ENCODE results near the gene TAPBP.
"Not testable (repeated sequence)": the region's sequence is repeated elsewhere in the genome, so short reads cannot be mapped to it uniquely, and the experiment has no call there.

The TAPBP gene

GRCh38 chr6:33313709-33314514 is at the start of gene TAPBP:
TAPBP (minus strand) TSS chr6:33314078; CDS start chr6:33314041, 37 bp downstream.
- Histone ChIP-seq H3K9me3 (ENCODE audit: insufficient read depth, low read length) (no peaks in the 10 kb centered on the region), H3K9ac (ENCODE audit: insufficient read length, low read depth) (peak within 1 kb of the TSS; percentile 89), H3K4me1 (ENCODE audit: insufficient read depth, insufficient read length) (peaks cover 7% of the 10 kb centered on the region), H3K27me3 (ENCODE audit: insufficient read depth, insufficient read length) (no peaks in the 10 kb centered on the region), H3K4me3 (ENCODE audit: insufficient read length, low read depth) (peak within 1 kb of the TSS; percentile 68), H3K36me3 (ENCODE audit: insufficient read depth, insufficient read length, low read length) (peaks cover 21% of the 10 kb centered on the region)
- TF ChIP-seq SUZ12 (IDR thresholded peaks at IDR 0.05; ENCODE audit: extremely low read depth, insufficient read depth, insufficient read length) = no peak
- no peak for TF ChIP-seq ZNF274 (IDR thresholded peaks at IDR 0.05; ENCODE audit: low read depth, low read length)
- TF ChIP-seq YY1 (IDR thresholded peaks at IDR 0.05; ENCODE audit: insufficient read depth, insufficient read length) = no peak
- DNase-seq (ENCODE audit: low read depth, low spot score) = no peak

- not testable (repeated sequence) for H3K4me1 ChIP-seq (ENCODE audit: insufficient read depth, insufficient read length); H3K4me3 ChIP-seq (ENCODE audit: insufficient read length, low read depth); H3K9me3 ChIP-seq (ENCODE audit: insufficient read depth, low read length); H3K9ac ChIP-seq (ENCODE audit: insufficient read length, low read depth); H3K36me3 ChIP-seq (ENCODE audit: insufficient read depth, insufficient read length, low read length); DNase-seq (ENCODE audit: low read depth, low spot score); H3K27me3 ChIP-seq (ENCODE audit: insufficient read depth, insufficient read length)
These were observed 49.6 kb upstream of the TAPBP start for GRCh38 chr6:33363486-33363885.

- Histone ChIP-seq H3K4me1 (ENCODE audit: insufficient read depth, insufficient read length) (no peaks in the 10 kb centered on the region), H3K27me3 (ENCODE audit: insufficient read depth, insufficient read length) (no peaks in the 10 kb centered on the region), H3K9me3 (ENCODE audit: insufficient read depth, low read length) (peaks cover 13% of the 10 kb centered on the region; the same call in 1 of the 2 replicates), H3K36me3 (ENCODE audit: insufficient read depth, insufficient read length, low read length) (no peaks in the 10 kb centered on the region), H3K9ac (ENCODE audit: insufficient read length, low read depth) (no peak overlapping the region), H3K4me3 (ENCODE audit: insufficient read length, low read depth) (no peak overlapping the region)
- TF ChIP-seq ZNF274 (IDR thresholded peaks at IDR 0.05; ENCODE audit: low read depth, low read length) = no peak
- no peak for DNase-seq (ENCODE audit: low read depth, low spot score)
These were observed 45.5 kb upstream of the TAPBP start for GRCh38 chr6:33359331-33359730.

GRCh38 chr6:33357160-33357871 is 43.4 kb upstream of the TAPBP start:
- not testable (repeated sequence) for H3K27me3 ChIP-seq (ENCODE audit: insufficient read depth, insufficient read length); H3K4me3 ChIP-seq (ENCODE audit: insufficient read length, low read depth); H3K4me1 ChIP-seq (ENCODE audit: insufficient read depth, insufficient read length); H3K36me3 ChIP-seq (ENCODE audit: insufficient read depth, insufficient read length, low read length); DNase-seq (ENCODE audit: low read depth, low spot score); H3K9ac ChIP-seq (ENCODE audit: insufficient read length, low read depth)
- peaks cover 13% of the 10 kb centered on the region; the same call in 1 of the 2 replicates for H3K9me3 ChIP-seq (ENCODE audit: insufficient read depth, low read length)

- DNase-seq (ENCODE audit: low read depth, low spot score) = no peak
These were observed 42.4 kb upstream of the TAPBP start for GRCh38 chr6:33356295-33356694.

GRCh38 chr6:33355860-33356259 is 42.0 kb upstream of the TAPBP start:
- not testable (repeated sequence) for H3K4me3 ChIP-seq (ENCODE audit: insufficient read length, low read depth); H3K9ac ChIP-seq (ENCODE audit: insufficient read length, low read depth); DNase-seq (ENCODE audit: low read depth, low spot score); H3K4me1 ChIP-seq (ENCODE audit: insufficient read depth, insufficient read length); H3K27me3 ChIP-seq (ENCODE audit: insufficient read depth, insufficient read length); H3K36me3 ChIP-seq (ENCODE audit: insufficient read depth, insufficient read length, low read length)
- peaks cover 13% of the 10 kb centered on the region; the same call in 1 of the 2 replicates for H3K9me3 ChIP-seq (ENCODE audit: insufficient read depth, low read length)

More at GRCh38 chr6:33356295-33356694, 42.4 kb upstream of the TAPBP start:
- TF ChIP-seq ZNF274 (IDR thresholded peaks at IDR 0.05; ENCODE audit: low read depth, low read length) (no peak), YY1 (IDR thresholded peaks at IDR 0.05; ENCODE audit: insufficient read depth, insufficient read length) (no peak), SUZ12 (IDR thresholded peaks at IDR 0.05; ENCODE audit: extremely low read depth, insufficient read depth, insufficient read length) (no peak)
- no peaks in the 10 kb centered on the region for H3K36me3 ChIP-seq (ENCODE audit: insufficient read depth, insufficient read length, low read length)
- no peaks in the 10 kb centered on the region for H3K27me3 ChIP-seq (ENCODE audit: insufficient read depth, insufficient read length)
- H3K4me3 ChIP-seq (ENCODE audit: insufficient read length, low read depth) = no peak overlapping the region
- H3K4me1 ChIP-seq (ENCODE audit: insufficient read depth, insufficient read length) = no peaks in the 10 kb centered on the region
- H3K9ac ChIP-seq (ENCODE audit: insufficient read length, low read depth) = no peak overlapping the region
- H3K9me3 ChIP-seq (ENCODE audit: insufficient read depth, low read length) = peaks cover 13% of the 10 kb centered on the region; the same call in 1 of the 2 replicates

GRCh38 chr6:33347816-33348215 is 33.9 kb upstream of the TAPBP start:
- H3K4me1 ChIP-seq (ENCODE audit: insufficient read depth, insufficient read length) = no peaks in the 10 kb centered on the region
- no peak for DNase-seq (ENCODE audit: low read depth, low spot score)
- H3K9ac ChIP-seq (ENCODE audit: insufficient read length, low read depth) = no peak overlapping the region
- H3K4me3 ChIP-seq (ENCODE audit: insufficient read length, low read depth) = no peak overlapping the region
- TF ChIP-seq ZNF274 (IDR thresholded peaks at IDR 0.05; ENCODE audit: low read depth, low read length) (no peak), YY1 (IDR thresholded peaks at IDR 0.05; ENCODE audit: insufficient read depth, insufficient read length) (no peak), SUZ12 (IDR thresholded peaks at IDR 0.05; ENCODE audit: extremely low read depth, insufficient read depth, insufficient read length) (no peak)
- H3K36me3 ChIP-seq (ENCODE audit: insufficient read depth, insufficient read length, low read length) = no peaks in the 10 kb centered on the region
- peaks cover 6% of the 10 kb centered on the region for H3K27me3 ChIP-seq (ENCODE audit: insufficient read depth, insufficient read length)
- H3K9me3 ChIP-seq (ENCODE audit: insufficient read depth, low read length) = no peaks in the 10 kb centered on the region

GRCh38 chr6:33346972-33347371 is 33.1 kb upstream of the TAPBP start:
- not testable (repeated sequence) for H3K9ac ChIP-seq (ENCODE audit: insufficient read length, low read depth); H3K4me1 ChIP-seq (ENCODE audit: insufficient read depth, insufficient read length); H3K36me3 ChIP-seq (ENCODE audit: insufficient read depth, insufficient read length, low read length); H3K4me3 ChIP-seq (ENCODE audit: insufficient read length, low read depth); H3K27me3 ChIP-seq (ENCODE audit: insufficient read depth, insufficient read length); H3K9me3 ChIP-seq (ENCODE audit: insufficient read depth, low read length); DNase-seq (ENCODE audit: low read depth, low spot score)
